Measurements from ENCODE around the gene IRS1. TPM values are rescaled to one million over a fixed set of nuclear protein-coding genes. Genes with fewer than 3 reads are reported as not detected.
A peak's percentile ranks its signal among the peaks of the same experiment; 100 is the strongest.

The IRS1 gene
- polyA plus RNA-seq, 3 donors = 12.6 to 14.3 (median 13.8) TPM

GRCh38 chr2:226760412-226761194 is 39.0 kb downstream of the IRS1 start:
- no peak for DNase-seq

GRCh38 chr2:226759768-226760167 is 39.9 kb downstream of the IRS1 start:
- DNase-seq = no peak

GRCh38 chr2:226758921-226759640 is 40.5 kb downstream of the IRS1 start:
- DNase-seq = no peak

GRCh38 chr2:226756131-226756530 is 43.5 kb downstream of the IRS1 start:
- no peak for DNase-seq

GRCh38 chr2:226755631-226756030 is 44.0 kb downstream of the IRS1 start:
- no peak for DNase-seq

GRCh38 chr2:226754821-226755604 is 44.6 kb downstream of the IRS1 start:
- DNase-seq = peak; percentile 16

- no peak for DNase-seq
These were observed 46.7 kb downstream of the IRS1 start for GRCh38 chr2:226752887-226753286.

- no peak for DNase-seq
These were observed 52.3 kb downstream of the IRS1 start for GRCh38 chr2:226747288-226747687.

GRCh38 chr2:226746196-226746800 is 53.3 kb downstream of the IRS1 start:
- no peak for DNase-seq

- no peak for DNase-seq
These were observed 55.7 kb downstream of the IRS1 start for GRCh38 chr2:226743915-226744314.

GRCh38 chr2:226742347-226742746 is 57.3 kb downstream of the IRS1 start:
- no peak for DNase-seq

- no peak for DNase-seq
These were observed 59.5 kb downstream of the IRS1 start for GRCh38 chr2:226740039-226740648.

- DNase-seq = no peak
These were observed 60.0 kb downstream of the IRS1 start for GRCh38 chr2:226739545-226740030.

- no peak for DNase-seq
These were observed 60.6 kb downstream of the IRS1 start for GRCh38 chr2:226738821-226739544.

- DNase-seq = no peak
These were observed 61.3 kb downstream of the IRS1 start for GRCh38 chr2:226738191-226738820.

GRCh38 chr2:226736382-226736781 is 63.2 kb downstream of the IRS1 start:
- DNase-seq = no peak

- no peak for DNase-seq
These were observed 65.6 kb downstream of the IRS1 start for GRCh38 chr2:226733927-226734564.

- no peak for DNase-seq
These were observed 66.3 kb downstream of the IRS1 start for GRCh38 chr2:226733189-226733858.

Measured in renal pelvis (tissue), 4 donors.